NCI-H524 treated with DMSO at 0.1 percent for 48 hours (cell line): Measurements from ENCODE around the gene NPIPA8.
"Not testable (repeated sequence)": the region's sequence is repeated elsewhere in the genome, so short reads cannot be mapped to it uniquely, and the experiment has no call there.

ENCODE experiments used
- DNase-seq: peaks from one replicate; lab custom pipeline; 2025; lab: John Stamatoyannopoulos, UW

Gene NPIPA8

GRCh38 chr16:18276756-18277155 is 59.8 kb downstream of the NPIPA8 start:
- DNase-seq: not testable (repeated sequence)

- not testable (repeated sequence) for DNase-seq
Observed at GRCh38 chr16:18270171-18270570, 66.4 kb downstream of the NPIPA8 start.
